Activated T-helper 17 cell treated with anti-CD3 and anti-CD28 coated beads, Interleukin-2, amount 50 U/mL, for 72 hours (primary cell): ENCODE results near the gene ANP32A. TPM values are rescaled to one million over a fixed set of nuclear protein-coding genes. Genes with fewer than 3 reads are reported as not detected.
"Not testable (repeated sequence)": the region's sequence is repeated elsewhere in the genome, so short reads cannot be mapped to it uniquely, and the experiment has no call there.

Experiments
- ATAC-seq: fragments of 150-1000 bp; cut with Tn5 transposase; replicated peaks from 2 replicates; pipeline ENCODE4 v1.10.0; 2021; ENCODE audit warnings: mild to moderate bottlenecking, moderate library complexity
- H3K27ac Mint-ChIP-seq: one replicate; pipeline ENCODE4 v1.8.0; 2022; ENCODE audit warnings: mixed read lengths
- H3K27me3 Mint-ChIP-seq: one replicate; pipeline ENCODE4 v1.8.0; 2022; ENCODE audit warnings: mixed read lengths
- H3K36me3 Mint-ChIP-seq: one replicate; pipeline ENCODE4 v1.8.0; 2022; ENCODE audit warnings: low read depth, mild to moderate bottlenecking, mixed read lengths
- H3K4me1 Mint-ChIP-seq: one replicate; pipeline ENCODE4 v1.8.0; 2022; ENCODE audit warnings: mixed read lengths
- H3K4me3 Mint-ChIP-seq: one replicate; pipeline ENCODE4 v1.8.0; 2022; ENCODE audit warnings: mild to moderate bottlenecking, mixed read lengths
- H3K9me3 Mint-ChIP-seq: one replicate; pipeline ENCODE4 v1.8.0; 2022; ENCODE audit warnings: mixed read lengths
- total RNA-seq, 2 donors: library from RNA; stranded (reverse); gene quantifications; one replicate each; pipeline ENCODE4 v1.2.3, GENCODE V29; 2022

ANP32A gene
- total RNA-seq, 2 donors from 2014 or later = 130 to 221 TPM

DNA sequence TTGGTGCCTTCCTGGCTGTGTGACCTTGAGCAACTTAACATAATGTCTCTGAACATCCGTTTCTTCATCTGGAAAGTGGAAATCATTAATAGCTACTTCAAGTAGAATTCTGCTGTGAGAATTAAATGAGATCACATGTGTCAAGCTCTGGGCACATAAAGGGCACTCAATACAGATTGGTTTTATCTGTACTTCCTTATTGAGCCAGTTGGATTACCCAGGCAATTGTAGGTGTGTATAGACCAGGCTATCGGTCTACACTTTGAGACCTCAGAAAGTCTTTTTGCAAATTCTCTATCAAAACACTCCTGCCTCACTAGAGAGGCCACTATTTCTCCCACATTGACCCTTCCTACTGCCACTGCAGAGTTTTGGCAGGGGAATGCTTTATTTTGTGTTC, 47.7 kb downstream of the ANP32A start:
- no peak overlapping the region for H3K4me3 Mint-ChIP-seq
- H3K9me3 Mint-ChIP-seq = no peaks in the 10 kb centered on the region
- H3K27me3 Mint-ChIP-seq = no peaks in the 10 kb centered on the region
- peaks cover 6% of the 10 kb centered on the region for H3K4me1 Mint-ChIP-seq
- no peak for ATAC-seq
- no peak overlapping the region for H3K27ac Mint-ChIP-seq
- H3K36me3 Mint-ChIP-seq = peaks cover 8% of the 10 kb centered on the region

DNA sequence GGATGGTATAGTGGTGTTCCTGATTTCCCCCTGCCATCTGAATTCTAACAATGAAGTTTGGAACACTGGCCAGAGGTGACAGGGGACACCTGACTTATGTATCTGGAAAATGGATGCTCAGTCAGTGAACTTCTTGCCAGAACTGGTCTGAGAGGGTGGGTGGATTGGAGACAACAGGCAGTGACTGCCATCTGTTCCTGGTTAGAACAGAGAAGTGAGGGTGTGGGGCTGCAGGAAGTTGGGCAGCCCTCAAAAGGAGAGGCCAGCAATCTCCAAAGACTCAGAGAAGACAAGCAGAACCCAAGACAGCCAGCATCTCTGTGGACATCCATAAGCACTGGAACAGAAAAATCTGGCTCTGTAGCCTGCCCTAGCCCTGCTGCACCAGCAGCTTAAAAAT, 50.5 kb downstream of the ANP32A start:
- no peak for ATAC-seq
- peaks cover 6% of the 10 kb centered on the region for H3K4me1 Mint-ChIP-seq
- no peaks in the 10 kb centered on the region for H3K36me3 Mint-ChIP-seq
- no peak overlapping the region for H3K27ac Mint-ChIP-seq
- peaks cover under 1% of the 10 kb centered on the region for H3K27me3 Mint-ChIP-seq
- no peak overlapping the region for H3K4me3 Mint-ChIP-seq
- H3K9me3 Mint-ChIP-seq = no peaks in the 10 kb centered on the region

DNA sequence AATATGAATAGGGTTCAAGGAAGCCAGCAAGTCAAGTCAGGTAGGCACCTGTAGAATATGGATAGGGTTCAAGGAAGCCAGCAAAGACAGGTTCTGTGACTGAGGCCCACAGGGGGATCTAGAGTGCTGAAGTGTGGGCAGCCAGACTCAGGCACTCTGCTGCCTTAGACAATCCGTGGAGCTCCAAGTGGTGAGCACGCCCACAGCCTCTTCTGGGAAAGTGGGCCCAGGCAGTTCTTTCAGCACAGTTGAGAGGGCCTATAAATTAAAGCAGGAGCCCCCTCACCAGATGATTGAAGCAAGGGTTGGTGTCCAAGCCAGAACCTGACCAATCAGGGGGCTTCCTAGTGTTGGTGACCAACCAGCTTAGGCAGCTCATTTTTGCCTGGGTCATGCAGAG, 51.0 kb downstream of the ANP32A start:
- no peaks in the 10 kb centered on the region for H3K36me3 Mint-ChIP-seq

DNA sequence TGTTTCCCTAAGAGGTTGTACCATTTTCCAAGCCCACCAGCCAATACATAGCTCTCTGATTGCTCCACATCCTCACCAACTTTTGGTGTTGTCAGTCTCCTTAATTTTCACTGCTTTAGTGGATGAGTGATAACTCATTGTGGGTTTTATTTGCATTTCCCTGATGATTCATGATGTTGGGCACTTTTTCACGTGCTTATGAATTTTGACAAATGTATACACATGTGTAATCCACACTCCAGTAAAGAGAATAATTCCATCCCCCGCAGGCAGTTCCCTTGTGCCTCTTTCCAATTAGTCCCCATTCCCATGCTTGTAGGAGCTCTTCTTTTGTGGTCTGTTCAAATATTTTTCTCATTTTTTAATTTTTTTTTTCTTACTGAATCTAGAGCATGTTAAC, 52.4 kb downstream of the ANP32A start:
- H3K36me3 Mint-ChIP-seq = no peaks in the 10 kb centered on the region
- no peak overlapping the region for H3K4me3 Mint-ChIP-seq
- H3K4me1 Mint-ChIP-seq = peaks cover 6% of the 10 kb centered on the region
- H3K27me3 Mint-ChIP-seq = peaks cover 6% of the 10 kb centered on the region
- no peak overlapping the region for H3K27ac Mint-ChIP-seq
- no peaks in the 10 kb centered on the region for H3K9me3 Mint-ChIP-seq
- peak; percentile 52 for ATAC-seq

More for the DNA sequence above, 51.0 kb downstream of the ANP32A start:
- Mint-ChIP-seq H3K27ac (no peak overlapping the region), H3K4me3 (no peak overlapping the region), H3K4me1 (peaks cover 6% of the 10 kb centered on the region), H3K9me3 (no peaks in the 10 kb centered on the region), H3K27me3 (peaks cover 3% of the 10 kb centered on the region)
- ATAC-seq = no peak

DNA sequence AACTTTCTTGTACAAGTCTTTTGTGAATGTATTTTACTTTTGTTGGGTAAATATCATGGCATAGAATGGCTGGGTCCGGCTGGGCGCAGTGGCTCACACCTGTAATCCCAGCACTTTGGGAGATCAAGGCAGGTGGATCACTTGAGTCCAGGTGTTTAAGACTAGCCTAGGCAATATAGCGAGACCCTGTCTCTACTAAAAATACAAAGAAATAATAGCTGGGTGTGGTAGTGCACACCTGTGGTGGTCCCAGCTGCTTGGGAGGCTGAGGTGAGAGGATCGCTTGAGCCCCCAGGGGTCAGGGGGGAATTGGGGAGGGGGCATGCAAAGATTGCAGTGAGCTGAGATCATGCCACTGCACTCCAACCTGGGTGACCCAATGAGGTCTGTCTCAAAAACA, 52.9 kb downstream of the ANP32A start:
- Mint-ChIP-seq H3K9me3 (no peaks in the 10 kb centered on the region), H3K27ac (no peak overlapping the region), H3K36me3 (no peaks in the 10 kb centered on the region), H3K4me1 (peaks cover 6% of the 10 kb centered on the region), H3K27me3 (peaks cover 6% of the 10 kb centered on the region), H3K4me3 (no peak overlapping the region)
- ATAC-seq = no peak

DNA sequence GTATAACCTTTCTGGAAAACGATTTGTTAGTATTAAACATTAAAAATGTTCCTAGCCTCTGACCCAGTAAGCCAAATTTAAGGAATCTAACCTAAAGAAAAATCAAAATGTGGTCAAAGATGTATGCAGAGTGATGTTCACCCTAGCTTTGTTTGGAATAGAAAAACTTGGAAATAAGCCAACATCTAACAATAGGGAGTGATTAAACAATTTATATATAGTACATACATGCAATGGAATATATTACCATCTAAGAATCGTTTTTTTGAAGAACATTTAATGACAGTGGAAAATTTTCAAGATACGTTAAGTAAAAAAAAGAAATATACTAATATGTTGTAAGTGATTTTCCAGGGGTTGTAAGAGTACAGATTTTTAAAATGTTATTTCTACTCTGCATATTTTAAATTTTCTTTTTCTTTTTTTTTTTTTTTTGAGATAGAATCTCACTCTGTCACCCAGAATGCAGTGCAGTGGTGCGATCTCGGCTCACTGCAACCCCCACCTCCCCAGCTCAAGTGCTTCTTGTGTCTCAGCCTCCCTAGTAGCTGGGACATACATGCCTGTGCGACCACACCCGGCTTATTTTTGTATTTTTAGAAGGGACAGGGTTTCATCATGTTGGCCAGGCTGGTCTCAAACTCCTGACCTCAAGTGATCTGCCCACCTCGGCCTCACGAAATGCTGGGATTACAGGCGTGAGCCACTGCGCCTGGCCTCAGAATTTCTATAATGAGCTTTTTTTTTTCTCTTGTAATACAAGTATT, 54.9 kb downstream of the ANP32A start:
- Mint-ChIP-seq H3K27ac (no peak overlapping the region), H3K27me3 (peaks cover 6% of the 10 kb centered on the region), H3K36me3 (no peaks in the 10 kb centered on the region), H3K9me3 (no peaks in the 10 kb centered on the region), H3K4me1 (no peaks in the 10 kb centered on the region), H3K4me3 (no peak overlapping the region)
- no peak for ATAC-seq

DNA sequence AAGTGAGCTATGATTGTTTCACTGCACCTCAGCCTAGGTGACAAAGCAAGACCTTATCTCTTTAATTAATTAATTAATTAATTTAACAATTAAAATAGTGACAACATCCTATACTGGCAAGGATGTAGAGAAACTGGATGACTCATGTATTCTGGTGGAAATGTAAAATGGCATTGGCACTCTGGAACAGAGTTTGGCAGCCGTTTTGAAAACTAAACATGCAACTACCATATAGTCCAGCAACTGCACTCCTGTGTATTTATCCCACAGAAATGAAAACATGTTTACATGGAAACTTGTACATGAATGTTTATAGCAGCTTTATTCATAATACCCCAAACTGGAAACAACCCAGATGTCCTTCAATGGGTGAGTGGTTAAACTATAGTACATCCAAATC, 56.6 kb downstream of the ANP32A start:
- Mint-ChIP-seq H3K4me3 (no peak overlapping the region), H3K4me1 (no peaks in the 10 kb centered on the region), H3K36me3 (no peaks in the 10 kb centered on the region), H3K27me3 (peaks cover 13% of the 10 kb centered on the region), H3K9me3 (no peaks in the 10 kb centered on the region), H3K27ac (no peak overlapping the region)
- ATAC-seq = no peak

DNA sequence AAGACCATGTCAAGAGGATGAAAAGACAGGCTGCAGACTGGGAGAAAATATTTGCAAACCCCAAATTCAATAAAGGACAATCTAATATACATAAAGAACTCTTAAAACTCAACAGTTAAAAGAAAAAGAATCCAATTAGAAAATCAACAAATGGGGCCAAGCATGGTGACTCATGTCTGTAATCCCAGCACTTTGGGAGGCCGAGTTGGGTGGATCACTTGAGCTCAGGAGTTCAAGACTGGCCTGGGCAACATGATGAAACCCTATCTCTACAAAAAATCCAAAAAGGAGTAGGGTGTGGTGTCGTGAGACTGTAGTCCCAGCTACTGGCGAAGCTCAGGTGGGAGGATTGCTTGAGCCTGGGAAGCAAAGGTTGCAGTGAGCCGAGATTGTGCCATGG, 57.6 kb downstream of the ANP32A start:
- ATAC-seq = no peak
- H3K9me3 Mint-ChIP-seq = no peaks in the 10 kb centered on the region

DNA sequence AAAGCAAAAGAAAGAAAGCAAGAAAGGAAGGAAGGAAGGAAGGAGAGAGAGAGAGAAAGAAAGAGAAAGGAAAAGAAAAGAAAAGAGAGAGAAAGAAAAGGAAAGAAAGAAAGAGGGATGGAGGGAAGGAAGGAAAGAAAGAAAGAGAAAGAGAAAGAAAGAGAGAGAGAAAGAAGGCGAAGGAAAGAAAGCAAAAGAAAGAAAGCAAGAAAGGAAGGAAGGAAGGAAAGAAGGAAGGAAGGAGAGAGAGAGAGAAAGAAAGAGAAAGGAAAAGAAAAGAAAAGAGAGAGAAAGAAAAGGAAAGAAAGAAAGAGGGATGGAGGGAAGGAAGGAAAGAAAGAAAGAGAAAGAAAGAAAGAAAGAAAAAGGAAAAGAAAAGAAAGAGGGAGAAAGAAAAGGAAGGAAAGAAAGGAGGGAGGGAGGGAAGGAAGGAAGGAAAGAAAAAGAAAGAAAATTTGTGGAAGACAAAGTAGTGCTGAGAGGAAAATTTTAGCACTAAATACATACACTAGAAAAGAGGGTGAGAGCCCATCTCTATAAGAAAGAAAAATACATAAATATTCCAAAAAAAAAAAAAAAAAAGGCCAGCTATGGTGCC, 60.6 kb downstream of the ANP32A start:
- ATAC-seq, H3K4me1 Mint-ChIP-seq, H3K9me3 Mint-ChIP-seq, H3K4me3 Mint-ChIP-seq, H3K27ac Mint-ChIP-seq, H3K36me3 Mint-ChIP-seq: not testable (repeated sequence)
- H3K27me3 Mint-ChIP-seq = peaks cover 14% of the 10 kb centered on the region

More for the DNA sequence above, 57.6 kb downstream of the ANP32A start:
- no peaks in the 10 kb centered on the region for H3K4me1 Mint-ChIP-seq
- no peaks in the 10 kb centered on the region for H3K36me3 Mint-ChIP-seq
- H3K27me3 Mint-ChIP-seq = peaks cover 16% of the 10 kb centered on the region
- H3K4me3 Mint-ChIP-seq = no peak overlapping the region
- H3K27ac Mint-ChIP-seq = no peak overlapping the region

DNA sequence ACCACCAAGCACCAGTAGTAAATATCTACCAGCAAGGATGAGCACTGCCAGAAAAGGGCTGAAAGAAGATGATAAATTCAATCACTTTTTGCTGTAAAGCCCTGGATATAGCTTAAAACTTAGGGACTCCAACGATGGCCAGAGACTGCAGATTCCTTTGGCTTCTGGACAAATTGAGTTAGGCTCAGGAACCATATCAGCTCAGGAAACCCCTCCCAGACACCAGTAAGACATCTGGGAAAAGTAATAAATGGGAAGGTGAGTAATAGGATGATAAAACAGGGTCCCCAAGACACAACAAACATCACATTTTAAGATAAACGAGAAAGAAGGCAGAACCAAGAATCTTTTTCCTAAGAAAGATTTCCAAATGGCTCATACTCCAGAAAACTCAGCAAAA, 65.0 kb downstream of the ANP32A start:
- H3K9me3 Mint-ChIP-seq = no peaks in the 10 kb centered on the region
- H3K4me3 Mint-ChIP-seq = no peak overlapping the region
- H3K27ac Mint-ChIP-seq = no peak overlapping the region
- H3K4me1 Mint-ChIP-seq = peaks cover 3% of the 10 kb centered on the region
- no peak for ATAC-seq
- H3K36me3 Mint-ChIP-seq = no peaks in the 10 kb centered on the region
- peaks cover 10% of the 10 kb centered on the region for H3K27me3 Mint-ChIP-seq

DNA sequence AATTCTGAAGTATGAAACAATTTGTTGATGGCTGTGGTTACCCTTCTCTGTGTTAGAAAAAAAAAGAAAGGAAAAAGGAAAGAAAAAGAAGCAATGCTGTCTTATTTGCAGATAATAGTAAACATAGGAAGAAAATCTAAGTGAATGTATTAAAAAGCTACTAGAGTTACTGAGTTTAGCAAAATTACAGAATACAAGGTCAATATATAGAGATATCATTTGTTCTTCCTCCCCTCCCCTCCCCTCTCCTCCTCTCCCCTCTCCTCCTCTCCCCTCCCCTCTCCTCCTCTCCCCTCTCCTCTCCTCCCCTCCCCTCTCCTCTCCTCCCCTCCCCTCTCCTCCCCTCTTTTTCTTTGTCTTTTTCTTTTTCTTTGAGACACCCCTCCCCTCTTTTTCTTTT, 69.1 kb downstream of the ANP32A start:
- Mint-ChIP-seq H3K36me3 (no peaks in the 10 kb centered on the region), H3K27ac (no peak overlapping the region), H3K4me3 (no peak overlapping the region), H3K4me1 (peaks cover 3% of the 10 kb centered on the region), H3K27me3 (no peaks in the 10 kb centered on the region), H3K9me3 (no peaks in the 10 kb centered on the region)
- ATAC-seq = no peak

DNA sequence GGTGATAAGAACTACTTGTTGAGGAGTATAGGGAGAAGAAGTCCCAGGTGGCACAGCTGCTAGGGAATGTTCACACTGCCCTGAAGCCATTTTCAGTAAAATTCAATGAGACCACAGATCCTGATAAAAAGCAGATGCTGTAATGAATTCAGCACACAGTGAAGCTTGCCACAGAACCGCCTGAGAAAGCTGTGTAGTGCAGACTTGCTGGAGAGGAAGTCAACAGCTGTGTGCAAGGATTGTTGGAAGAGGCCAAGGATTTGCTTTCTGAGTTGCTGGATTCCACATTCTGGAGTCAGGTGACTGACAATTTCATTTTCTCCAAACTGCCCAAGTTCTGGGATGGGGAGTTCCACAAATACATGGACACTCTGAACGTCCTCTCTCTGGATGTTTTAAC, 70.9 kb downstream of the ANP32A start:
- no peaks in the 10 kb centered on the region for H3K27me3 Mint-ChIP-seq
- H3K36me3 Mint-ChIP-seq = no peaks in the 10 kb centered on the region
- H3K4me3 Mint-ChIP-seq = no peak overlapping the region
- H3K27ac Mint-ChIP-seq = no peak overlapping the region
- no peaks in the 10 kb centered on the region for H3K9me3 Mint-ChIP-seq
- ATAC-seq = no peak
- H3K4me1 Mint-ChIP-seq = peaks cover 2% of the 10 kb centered on the region

DNA sequence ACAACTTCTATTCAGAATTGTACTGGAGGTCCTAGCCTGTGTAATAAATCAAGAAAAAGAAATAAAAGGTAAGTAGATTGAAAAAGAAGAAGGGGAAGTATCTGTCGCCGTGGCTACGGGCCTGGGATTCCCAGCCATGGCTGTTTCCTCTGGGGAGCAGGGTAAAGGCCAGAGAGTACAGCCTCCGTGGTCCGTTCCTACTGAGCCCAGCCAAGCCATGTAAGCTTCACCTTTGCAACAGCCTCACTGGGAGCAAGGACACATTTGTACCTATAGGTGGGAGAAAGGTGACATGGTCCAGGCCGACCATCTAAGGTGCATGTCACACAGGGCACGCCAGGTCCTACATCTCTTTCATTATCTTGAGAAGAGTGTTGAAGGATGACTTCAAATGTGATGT, 71.3 kb downstream of the ANP32A start:
- Mint-ChIP-seq H3K27me3 (no peaks in the 10 kb centered on the region), H3K9me3 (no peaks in the 10 kb centered on the region), H3K4me1 (no peaks in the 10 kb centered on the region), H3K36me3 (no peaks in the 10 kb centered on the region), H3K4me3 (no peak overlapping the region), H3K27ac (no peak overlapping the region)
- ATAC-seq = no peak

DNA sequence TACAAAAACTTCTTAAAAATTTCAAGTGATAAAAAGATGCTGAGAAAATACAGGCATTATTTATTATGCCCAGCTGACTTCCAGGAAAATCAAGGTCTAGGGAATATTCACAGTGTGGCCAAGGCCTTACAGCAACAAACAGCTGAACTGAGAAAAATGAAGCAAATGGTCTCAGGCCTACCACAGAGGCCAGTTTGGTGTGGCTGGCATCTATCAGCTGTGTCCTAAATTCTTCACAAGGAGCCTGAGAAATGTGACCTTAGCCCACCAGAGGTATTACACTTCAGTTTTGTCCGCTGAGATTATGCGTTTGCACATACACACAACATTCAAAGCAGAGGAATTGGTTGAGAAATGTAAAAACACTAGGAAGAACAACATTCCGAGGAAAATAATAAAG, 77.4 kb downstream of the ANP32A start:
- Mint-ChIP-seq H3K4me3 (no peak overlapping the region), H3K9me3 (no peaks in the 10 kb centered on the region), H3K27me3 (peaks cover 3% of the 10 kb centered on the region), H3K4me1 (no peaks in the 10 kb centered on the region), H3K36me3 (no peaks in the 10 kb centered on the region), H3K27ac (no peak overlapping the region)
- ATAC-seq = no peak

DNA sequence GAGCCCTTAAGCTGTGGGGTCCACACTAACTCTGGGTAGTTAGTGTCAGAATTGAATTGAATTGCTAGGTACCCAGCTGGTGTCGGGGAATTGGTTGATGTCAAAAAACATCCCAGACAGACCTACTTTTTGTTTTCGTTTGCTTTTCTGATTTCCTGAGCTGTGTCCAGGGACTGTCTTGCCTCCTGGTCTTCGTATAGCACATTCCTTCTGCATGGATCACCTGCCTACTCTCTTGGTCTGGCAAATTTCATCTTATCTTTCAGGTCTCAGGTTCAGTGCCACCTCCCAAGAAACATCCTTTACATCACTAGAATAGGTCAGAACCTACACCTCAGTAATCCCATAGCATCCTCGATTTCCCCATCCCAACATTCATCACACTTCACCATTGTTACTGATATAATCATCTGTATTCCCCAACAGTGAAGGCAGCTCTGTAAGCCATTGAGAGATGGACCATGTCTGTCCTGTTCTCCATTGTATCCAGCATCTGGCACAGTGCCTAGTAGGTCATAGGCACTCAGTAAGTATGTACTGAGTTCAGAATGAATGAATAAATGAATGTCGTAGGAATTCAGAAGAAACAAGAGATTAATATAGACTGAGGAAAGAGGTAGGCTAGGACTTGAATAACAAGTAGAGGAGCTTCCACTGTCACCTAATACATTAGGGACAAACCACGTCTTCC, 81.2 kb downstream of the ANP32A start:
- no peaks in the 10 kb centered on the region for H3K36me3 Mint-ChIP-seq
- H3K9me3 Mint-ChIP-seq = no peaks in the 10 kb centered on the region

More for the DNA sequence above, 81.2 kb downstream of the ANP32A start:
- H3K27ac Mint-ChIP-seq = no peak overlapping the region
- no peak overlapping the region for H3K4me3 Mint-ChIP-seq
- H3K4me1 Mint-ChIP-seq = no peaks in the 10 kb centered on the region
- no peak for ATAC-seq
- peaks cover 3% of the 10 kb centered on the region for H3K27me3 Mint-ChIP-seq
